Measurements from ENCODE around the gene GPC6.

DNA sequence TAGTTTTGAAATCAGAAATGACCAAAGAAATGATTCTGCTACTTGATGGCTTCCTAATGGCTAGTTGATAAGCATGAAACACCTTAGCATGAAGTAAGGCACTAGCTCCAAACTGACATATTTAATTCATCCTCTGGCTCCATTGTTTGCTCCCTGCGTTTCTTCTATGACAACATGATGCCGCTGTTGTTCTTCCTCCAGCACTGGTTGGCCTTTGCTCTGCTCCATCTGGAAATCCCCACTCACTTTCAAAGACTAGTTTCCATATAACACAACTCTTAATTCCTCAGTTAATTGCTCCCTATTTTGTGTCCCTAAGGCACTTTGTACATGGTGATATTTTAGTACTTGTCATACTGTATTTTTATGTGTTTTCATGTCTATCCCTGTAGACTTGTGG is 151.6 kb downstream of the GPC6 start:
- TF ChIP-seq POLR2A (IDR thresholded peaks at IDR 0.05) (no peak), CTCF (IDR thresholded peaks at IDR 0.05) (no peak)
